ENCODE data around the gene CABLES1.

Gene CABLES1

GRCh38 chr18:23188068-23188760, 52.9 kb downstream of the CABLES1 start:
- H3K4me3 ChIP-seq (ENCODE audit: low read depth, low read length), result no peak overlapping the region
- TF ChIP-seq CTCF (IDR thresholded peaks at IDR 0.05; ENCODE audit: low read depth, low read length, missing control alignments), result no peak
- DNase-seq (ENCODE audit: low read depth), result no peak
- in situ Hi-C loops (cut with HindIII; ENCODE audit: low sequenced_read_pairs), result no loop called here

- in situ Hi-C loops (cut with HindIII; ENCODE audit: low sequenced_read_pairs), result no loop called here
- no peak overlapping the region for H3K4me3 ChIP-seq (ENCODE audit: low read depth, low read length)
- TF ChIP-seq CTCF (IDR thresholded peaks at IDR 0.05; ENCODE audit: low read depth, low read length, missing control alignments), result no peak
- no peak for DNase-seq (ENCODE audit: low read depth)
These were observed 53.8 kb downstream of the CABLES1 start for GRCh38 chr18:23189099-23189498.

- DNase-seq (ENCODE audit: low read depth), result no peak
- in situ Hi-C loops (cut with HindIII; ENCODE audit: low sequenced_read_pairs), result no loop called here
- TF ChIP-seq CTCF (IDR thresholded peaks at IDR 0.05; ENCODE audit: low read depth, low read length, missing control alignments), result no peak
- H3K4me3 ChIP-seq (ENCODE audit: low read depth, low read length), result no peak overlapping the region
These were observed 54.7 kb downstream of the CABLES1 start for GRCh38 chr18:23189768-23190661.

- DNase-seq (ENCODE audit: low read depth), result no peak
- H3K4me3 ChIP-seq (ENCODE audit: low read depth, low read length), result no peak overlapping the region
- in situ Hi-C loops (cut with HindIII; ENCODE audit: low sequenced_read_pairs), result no loop called here
- no peak for TF ChIP-seq CTCF (IDR thresholded peaks at IDR 0.05; ENCODE audit: low read depth, low read length, missing control alignments)
These were observed 55.9 kb downstream of the CABLES1 start for GRCh38 chr18:23191232-23191631.

- no peak overlapping the region for H3K4me3 ChIP-seq (ENCODE audit: low read depth, low read length)
- TF ChIP-seq CTCF (IDR thresholded peaks at IDR 0.05; ENCODE audit: low read depth, low read length, missing control alignments), result no peak
- no peak for DNase-seq (ENCODE audit: low read depth)
- in situ Hi-C loops (cut with HindIII; ENCODE audit: low sequenced_read_pairs), result no loop called here
These were observed 58.5 kb downstream of the CABLES1 start for GRCh38 chr18:23193742-23194141.

GRCh38 chr18:23194155-23194996, 59.1 kb downstream of the CABLES1 start:
- H3K4me3 ChIP-seq (ENCODE audit: low read depth, low read length), result no peak overlapping the region
- no peak for TF ChIP-seq CTCF (IDR thresholded peaks at IDR 0.05; ENCODE audit: low read depth, low read length, missing control alignments)
- no peak for DNase-seq (ENCODE audit: low read depth)
- in situ Hi-C loops (cut with HindIII; ENCODE audit: low sequenced_read_pairs), result no loop called here

Measured in astrocyte of the cerebellum (primary cell).